Hepatocyte (in vitro differentiated cells): Measurements from ENCODE around the gene PTX3.

Experiments used
- CTCF ChIP-seq: fragments of 200-600 bp; sonication (generic); IDR thresholded peaks from 2 replicates; pipeline ENCODE4 v1.5.1; 2016; ENCODE audit warnings: antibody characterized with exemption, mild to moderate bottlenecking; ENCODE audit not compliant: poor library complexity
- EZH2 ChIP-seq: fragments of 200-600 bp; sonication (generic); IDR thresholded peaks from 2 replicates; pipeline ENCODE4 v1.6.1; 2016; ENCODE audit warnings: antibody characterized with exemption, mild to moderate bottlenecking, borderline replicate concordance

GRCh38 chr3:157488144-157488543 lies 51.5 kb downstream of the PTX3 start:
- TF ChIP-seq CTCF = no peak
- TF ChIP-seq EZH2 = no peak
